GM12874 (cell line): ENCODE measurements around the gene CRYGD.

Source experiments
- CTCF ChIP-seq: IDR thresholded peaks from 2 replicates; pipeline ENCODE4 v1.5.1; 2011; ENCODE audit warnings: low read depth, mild to moderate bottlenecking, control low read depth, low read length, moderate library complexity; ENCODE audit not compliant: insufficient read depth

CRYGD gene

GRCh38 chr2:208092093-208092832 lies 32.1 kb downstream of the CRYGD start:
- TF ChIP-seq CTCF: no peak

GRCh38 chr2:208090420-208090819 lies 33.9 kb downstream of the CRYGD start:
- no peak for TF ChIP-seq CTCF

- no peak for TF ChIP-seq CTCF
Observed at GRCh38 chr2:208086029-208086428, 38.3 kb downstream of the CRYGD start.

GRCh38 chr2:208083807-208084206 lies 40.5 kb downstream of the CRYGD start:
- no peak for TF ChIP-seq CTCF

GRCh38 chr2:208077276-208077675 lies 47.0 kb downstream of the CRYGD start:
- TF ChIP-seq CTCF: no peak

GRCh38 chr2:208074610-208075356 lies 49.5 kb downstream of the CRYGD start:
- TF ChIP-seq CTCF: no peak

GRCh38 chr2:208072250-208072892 lies 52.0 kb downstream of the CRYGD start:
- peak; percentile 82 for TF ChIP-seq CTCF
